Measurements from ENCODE around the gene IQCH. TPM values are rescaled to one million over a fixed set of nuclear protein-coding genes. Genes with fewer than 3 reads are reported as not detected.

The IQCH gene
- total RNA-seq, 1 donor from 2014 or later: 5.2 TPM

GRCh38 chr15:67543348-67543718 is 288.7 kb downstream of the IQCH start:
- H3K36me3 Mint-ChIP-seq (ENCODE audit: insufficient read depth): peaks cover 4% of the 10 kb centered on the region
- peak overlapping the region; percentile 96 for H3K4me3 Mint-ChIP-seq (ENCODE audit: low read depth)
- TF ChIP-seq, protein P1, sequence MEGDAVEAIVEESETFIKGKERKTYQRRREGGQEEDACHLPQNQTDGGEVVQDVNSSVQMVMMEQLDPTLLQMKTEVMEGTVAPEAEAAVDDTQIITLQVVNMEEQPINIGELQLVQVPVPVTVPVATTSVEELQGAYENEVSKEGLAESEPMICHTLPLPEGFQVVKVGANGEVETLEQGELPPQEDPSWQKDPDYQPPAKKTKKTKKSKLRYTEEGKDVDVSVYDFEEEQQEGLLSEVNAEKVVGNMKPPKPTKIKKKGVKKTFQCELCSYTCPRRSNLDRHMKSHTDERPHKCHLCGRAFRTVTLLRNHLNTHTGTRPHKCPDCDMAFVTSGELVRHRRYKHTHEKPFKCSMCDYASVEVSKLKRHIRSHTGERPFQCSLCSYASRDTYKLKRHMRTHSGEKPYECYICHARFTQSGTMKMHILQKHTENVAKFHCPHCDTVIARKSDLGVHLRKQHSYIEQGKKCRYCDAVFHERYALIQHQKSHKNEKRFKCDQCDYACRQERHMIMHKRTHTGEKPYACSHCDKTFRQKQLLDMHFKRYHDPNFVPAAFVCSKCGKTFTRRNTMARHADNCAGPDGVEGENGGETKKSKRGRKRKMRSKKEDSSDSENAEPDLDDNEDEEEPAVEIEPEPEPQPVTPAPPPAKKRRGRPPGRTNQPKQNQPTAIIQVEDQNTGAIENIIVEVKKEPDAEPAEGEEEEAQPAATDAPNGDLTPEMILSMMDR (IDR thresholded peaks at IDR 0.05; ENCODE audit: unreplicated experiment): no peak
- no peaks in the 10 kb centered on the region for H3K27me3 Mint-ChIP-seq
- H3K9me3 Mint-ChIP-seq (ENCODE audit: low read depth): no peaks in the 10 kb centered on the region
- peaks cover 18% of the 10 kb centered on the region for H3K4me1 Mint-ChIP-seq (ENCODE audit: low read depth)
- H3K27ac Mint-ChIP-seq: peak overlapping the region; percentile 94
- DNase-seq (ENCODE audit: low spot score, unreplicated experiment): no peak

- DNase-seq (ENCODE audit: low spot score, unreplicated experiment): no peak
- Mint-ChIP-seq H3K27me3 (no peaks in the 10 kb centered on the region), H3K27ac (no peak overlapping the region), H3K4me1 (ENCODE audit: low read depth) (peaks cover 23% of the 10 kb centered on the region), H3K9me3 (ENCODE audit: low read depth) (no peaks in the 10 kb centered on the region), H3K36me3 (ENCODE audit: insufficient read depth) (peaks cover 4% of the 10 kb centered on the region), H3K4me3 (ENCODE audit: low read depth) (peak overlapping the region; percentile 17)
- TF ChIP-seq, protein P1 (IDR thresholded peaks at IDR 0.05; ENCODE audit: unreplicated experiment): no peak
Observed at GRCh38 chr15:67544475-67544874, 289.9 kb downstream of the IQCH start.

- Mint-ChIP-seq H3K4me3 (ENCODE audit: low read depth) (no peak overlapping the region), H3K27ac (no peak overlapping the region), H3K9me3 (ENCODE audit: low read depth) (no peaks in the 10 kb centered on the region), H3K36me3 (ENCODE audit: insufficient read depth) (peaks cover 8% of the 10 kb centered on the region), H3K27me3 (no peaks in the 10 kb centered on the region), H3K4me1 (ENCODE audit: low read depth) (peaks cover 30% of the 10 kb centered on the region)
- TF ChIP-seq, protein P1 (IDR thresholded peaks at IDR 0.05; ENCODE audit: unreplicated experiment): no peak
- DNase-seq (ENCODE audit: low spot score, unreplicated experiment): no peak
Observed at GRCh38 chr15:67545864-67546263, 291.3 kb downstream of the IQCH start.

DNA sequence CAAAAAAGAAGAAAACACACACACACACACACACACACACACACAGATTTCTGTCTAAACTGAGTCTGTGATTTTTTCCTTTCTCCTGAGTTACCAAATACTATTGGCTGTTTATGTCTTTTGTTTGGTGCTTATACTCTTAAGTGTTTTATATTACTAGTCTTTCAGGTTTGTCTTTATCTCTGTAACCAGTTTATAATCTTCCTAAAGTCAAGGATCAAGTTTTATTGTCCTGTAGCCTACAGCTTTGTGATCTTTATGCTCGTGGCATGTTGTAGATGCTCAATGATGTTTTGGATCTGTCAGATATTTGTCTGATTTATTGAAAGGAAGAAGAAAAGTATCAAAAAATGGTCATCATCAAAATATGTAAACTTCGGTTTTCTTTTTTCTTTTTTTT is 292.5 kb downstream of the IQCH start:
- H3K36me3 Mint-ChIP-seq (ENCODE audit: insufficient read depth): peaks cover 8% of the 10 kb centered on the region
- H3K27ac Mint-ChIP-seq: no peak overlapping the region
- no peak overlapping the region for H3K4me3 Mint-ChIP-seq (ENCODE audit: low read depth)
- no peaks in the 10 kb centered on the region for H3K9me3 Mint-ChIP-seq (ENCODE audit: low read depth)
- TF ChIP-seq, protein P1 (IDR thresholded peaks at IDR 0.05; ENCODE audit: unreplicated experiment): no peak
- no peaks in the 10 kb centered on the region for H3K27me3 Mint-ChIP-seq
- peaks cover 26% of the 10 kb centered on the region for H3K4me1 Mint-ChIP-seq (ENCODE audit: low read depth)
- DNase-seq (ENCODE audit: low spot score, unreplicated experiment): no peak

GRCh38 chr15:67547836-67548235 is 293.2 kb downstream of the IQCH start:
- H3K27ac Mint-ChIP-seq: no peak overlapping the region

More at GRCh38 chr15:67547836-67548235, 293.2 kb downstream of the IQCH start:
- Mint-ChIP-seq H3K4me1 (ENCODE audit: low read depth) (peaks cover 26% of the 10 kb centered on the region), H3K4me3 (ENCODE audit: low read depth) (no peak overlapping the region), H3K27me3 (no peaks in the 10 kb centered on the region), H3K9me3 (ENCODE audit: low read depth) (no peaks in the 10 kb centered on the region), H3K36me3 (ENCODE audit: insufficient read depth) (peaks cover 8% of the 10 kb centered on the region)
- TF ChIP-seq, protein P1 (IDR thresholded peaks at IDR 0.05; ENCODE audit: unreplicated experiment): no peak
- no peak for DNase-seq (ENCODE audit: low spot score, unreplicated experiment)
